SU-DHL-6 (cell line): ENCODE data around the gene SLC12A7.

Experiments
- H2AFZ ChIP-seq: fragments of 200-600 bp; sonication (generic); 2 replicates; pipeline ENCODE4 v1.6.1; 2014; ENCODE audit warnings: low read depth, mild to moderate bottlenecking, moderate library complexity, mixed read lengths, antibody characterized with exemption, low read length; ENCODE audit not compliant: severe bottlenecking
- H3F3A ChIP-seq: fragments of 200-600 bp; shearing (Covaris generic); 2 replicates; pipeline ENCODE4 v1.6.0; 2016; ENCODE audit warnings: antibody characterized with exemption, mild to moderate bottlenecking; ENCODE audit not compliant: insufficient read depth
- H3K27ac ChIP-seq: fragments of 200-600 bp; sonication (generic); 2 replicates; pipeline ENCODE4 v1.5.1; 2016; ENCODE audit warnings: low read depth, mild to moderate bottlenecking, low read length, moderate library complexity, mixed read lengths
- H3K27me3 ChIP-seq: fragments of 200-600 bp; sonication (generic), shearing (Covaris generic); 2 replicates; pipeline ENCODE4 v1.6.0; 2014; ENCODE audit warnings: mild to moderate bottlenecking, low read length
- H3K36me3 ChIP-seq: fragments of 200-600 bp; sonication (generic); 2 replicates; pipeline ENCODE4 v1.6.1; 2014; ENCODE audit warnings: mild to moderate bottlenecking, low read length, mixed read lengths
- H3K4me2 ChIP-seq: fragments of 300-600, 200-600 bp; shearing (Covaris generic), sonication (generic); 2 replicates; pipeline ENCODE4 v1.6.0; 2014; ENCODE audit warnings: low read length, low read depth, mild to moderate bottlenecking; ENCODE audit not compliant: poor library complexity, severe bottlenecking
- H3K4me3 ChIP-seq: fragments of 200-600 bp; sonication (generic); 2 replicates; pipeline ENCODE4 v1.5.1; 2014; ENCODE audit warnings: antibody characterized with exemption, low read length, mild to moderate bottlenecking, mixed read lengths; ENCODE audit not compliant: insufficient read depth, poor library complexity, severe bottlenecking
- H3K79me2 ChIP-seq: fragments of 200-600 bp; sonication (generic); 2 replicates; pipeline ENCODE4 v1.6.1; 2014; ENCODE audit warnings: mild to moderate bottlenecking, low read length, moderate library complexity; ENCODE audit not compliant: insufficient read depth
- H3K9ac ChIP-seq: fragments of 200-600 bp; sonication (generic); 2 replicates; pipeline ENCODE4 v1.7.0; 2014; ENCODE audit warnings: mild to moderate bottlenecking, low read length
- H3K9me2 ChIP-seq: fragments of 200-600 bp; sonication (generic); replicated peaks from 2 replicates; pipeline ENCODE4 v1.6.1; 2014; ENCODE audit warnings: low read length; ENCODE audit not compliant: insufficient read depth
- H3K9me3 ChIP-seq: fragments of 200-600 bp; sonication (generic); 2 replicates; pipeline ENCODE4 v1.6.1; 2014; ENCODE audit warnings: low read length, mixed read lengths; ENCODE audit not compliant: insufficient read depth
- H4K20me1 ChIP-seq: fragments of 200-600 bp; sonication (generic); 2 replicates; pipeline ENCODE4 v1.6.1; 2014; ENCODE audit warnings: low read depth, mild to moderate bottlenecking, antibody characterized with exemption, low read length, moderate library complexity, mixed read lengths
- EZH2phosphoT487 ChIP-seq: fragments of 200-600 bp; sonication (generic), shearing (Covaris generic); conservative IDR thresholded peaks from 2 replicates; pipeline ENCODE4 v1.6.1; 2018; ENCODE audit warnings: mild to moderate bottlenecking, antibody characterized with exemption, low read length, moderate library complexity, mixed read lengths
- TF ChIP-seq, protein P1 (sequence below): fragments of 200-600 bp; sonication (generic); IDR thresholded peaks from one replicate; pipeline ENCODE4 v1.5.1; 2017; ENCODE audit warnings: antibody characterized with exemption, mild to moderate bottlenecking, low read length, moderate library complexity; ENCODE audit not compliant: insufficient read depth, poor library complexity, severe bottlenecking

SLC12A7 gene

DNA sequence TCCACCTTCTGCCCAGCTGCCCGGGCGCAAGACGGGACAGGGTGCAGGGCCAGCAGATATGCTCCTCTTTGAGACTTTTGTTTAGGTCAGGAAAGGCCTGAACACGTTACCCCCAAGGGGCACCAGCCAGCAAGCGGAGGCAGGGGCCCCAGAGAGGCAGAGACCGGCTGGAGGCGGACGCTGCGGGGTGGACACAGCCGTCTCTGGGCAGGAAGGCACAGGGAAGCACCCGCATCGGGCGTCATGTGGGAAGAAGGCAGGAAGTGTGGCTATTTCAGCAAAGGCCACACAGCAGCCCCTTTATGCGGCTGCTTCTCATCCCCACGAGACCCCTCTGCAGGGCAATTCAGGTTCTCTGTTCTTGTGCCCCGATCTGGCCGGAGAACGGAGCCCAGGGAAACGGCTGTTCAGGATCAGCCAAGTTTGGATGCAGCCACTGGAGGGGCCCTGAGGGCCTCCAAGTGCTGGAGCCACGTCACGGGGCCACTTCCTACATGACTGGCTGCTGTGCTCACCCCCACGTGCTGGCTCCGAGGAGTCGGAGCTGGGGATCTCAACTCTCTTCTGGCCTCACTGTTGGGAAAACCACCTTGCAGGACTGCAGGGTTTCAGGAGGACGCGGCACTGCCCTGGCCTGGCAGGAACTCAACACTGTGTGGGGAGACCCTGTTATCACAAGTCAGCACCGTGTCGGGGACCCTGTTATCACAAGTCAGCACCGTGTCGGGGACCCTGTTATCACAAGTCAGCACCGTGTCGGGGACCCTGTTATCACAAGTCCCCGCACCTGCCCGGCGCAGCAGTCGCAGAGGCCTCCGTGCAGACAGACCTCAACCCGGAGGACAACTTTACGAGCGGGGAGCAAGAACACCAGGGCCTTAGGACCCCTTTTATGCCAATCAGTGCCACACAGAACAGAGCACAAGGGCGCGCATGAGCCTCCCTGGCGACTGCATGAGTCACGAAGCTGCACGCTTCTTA lies 44.4 kb downstream of the SLC12A7 start:
- H3K9ac ChIP-seq: no peak overlapping the region
- H3K79me2 ChIP-seq: no peaks in the 10 kb centered on the region
- no peak overlapping the region for H3K4me3 ChIP-seq
- H3K4me2 ChIP-seq: no peak overlapping the region
- no peaks in the 10 kb centered on the region for H3K36me3 ChIP-seq
- no peaks in the 10 kb centered on the region for H3F3A ChIP-seq
- H3K27ac ChIP-seq: no peak overlapping the region
- no peak overlapping the region for H2AFZ ChIP-seq
- H4K20me1 ChIP-seq: no peaks in the 10 kb centered on the region
- H3K9me2 ChIP-seq: no peaks in the 10 kb centered on the region
- no peak for TF ChIP-seq EZH2phosphoT487
- TF ChIP-seq, protein P1, sequence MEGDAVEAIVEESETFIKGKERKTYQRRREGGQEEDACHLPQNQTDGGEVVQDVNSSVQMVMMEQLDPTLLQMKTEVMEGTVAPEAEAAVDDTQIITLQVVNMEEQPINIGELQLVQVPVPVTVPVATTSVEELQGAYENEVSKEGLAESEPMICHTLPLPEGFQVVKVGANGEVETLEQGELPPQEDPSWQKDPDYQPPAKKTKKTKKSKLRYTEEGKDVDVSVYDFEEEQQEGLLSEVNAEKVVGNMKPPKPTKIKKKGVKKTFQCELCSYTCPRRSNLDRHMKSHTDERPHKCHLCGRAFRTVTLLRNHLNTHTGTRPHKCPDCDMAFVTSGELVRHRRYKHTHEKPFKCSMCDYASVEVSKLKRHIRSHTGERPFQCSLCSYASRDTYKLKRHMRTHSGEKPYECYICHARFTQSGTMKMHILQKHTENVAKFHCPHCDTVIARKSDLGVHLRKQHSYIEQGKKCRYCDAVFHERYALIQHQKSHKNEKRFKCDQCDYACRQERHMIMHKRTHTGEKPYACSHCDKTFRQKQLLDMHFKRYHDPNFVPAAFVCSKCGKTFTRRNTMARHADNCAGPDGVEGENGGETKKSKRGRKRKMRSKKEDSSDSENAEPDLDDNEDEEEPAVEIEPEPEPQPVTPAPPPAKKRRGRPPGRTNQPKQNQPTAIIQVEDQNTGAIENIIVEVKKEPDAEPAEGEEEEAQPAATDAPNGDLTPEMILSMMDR: no peak
- no peaks in the 10 kb centered on the region for H3K27me3 ChIP-seq
- no peaks in the 10 kb centered on the region for H3K9me3 ChIP-seq

DNA sequence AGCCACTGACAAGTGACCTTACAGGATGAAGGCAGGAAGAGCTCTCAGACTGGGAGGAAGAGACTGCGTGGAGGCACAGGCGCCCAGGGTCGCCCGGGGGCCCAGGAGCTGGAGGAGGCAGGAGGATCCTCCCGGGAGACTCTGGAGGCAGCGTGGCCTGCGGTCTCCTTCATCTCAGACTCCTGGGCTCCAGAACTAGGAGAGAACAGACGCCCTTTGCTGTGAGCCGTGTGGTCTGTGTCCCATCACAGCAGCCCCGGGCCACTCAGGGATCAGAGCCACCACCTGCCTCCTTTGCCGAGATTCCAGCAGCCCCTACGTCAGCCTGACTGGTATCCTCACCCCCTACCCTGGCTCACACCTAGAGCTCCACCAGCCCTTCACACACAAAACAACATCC lies 45.2 kb downstream of the SLC12A7 start:
- H4K20me1 ChIP-seq: no peaks in the 10 kb centered on the region

DNA sequence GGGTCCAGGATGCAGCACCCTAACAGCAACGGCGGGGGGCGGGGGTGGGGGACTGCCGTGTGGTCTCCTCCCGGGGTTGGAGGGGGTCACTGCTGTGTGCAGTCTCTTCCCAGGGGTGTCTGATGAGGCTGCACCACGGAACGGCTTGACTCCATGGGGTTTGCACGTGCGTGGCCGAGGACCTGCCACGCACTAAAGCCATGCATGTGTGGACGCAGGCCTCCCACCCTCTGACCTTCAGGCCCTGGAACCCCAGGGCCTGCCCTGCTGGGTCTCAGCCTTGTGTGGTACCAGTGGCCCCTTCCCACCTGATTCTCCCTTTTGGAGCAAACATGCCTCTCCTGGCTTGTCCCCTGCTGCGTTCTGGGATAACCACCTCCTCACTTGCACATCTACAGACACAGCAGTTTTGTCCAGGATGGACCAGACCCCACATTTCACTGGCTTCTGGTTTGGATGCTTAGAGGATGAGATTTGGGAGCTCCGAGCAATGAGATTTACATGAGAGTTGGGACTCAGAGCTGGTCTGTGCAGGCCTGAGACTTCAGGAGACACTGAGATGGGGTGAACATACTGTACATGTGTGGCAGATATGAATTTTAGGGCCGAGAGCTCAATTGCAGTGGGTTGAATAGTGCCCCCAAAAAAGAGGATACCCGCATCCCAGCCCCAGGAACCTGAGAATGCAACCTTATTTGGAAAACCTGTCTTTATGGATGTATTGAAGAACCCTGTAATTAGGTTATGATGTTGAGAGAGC lies 45.8 kb downstream of the SLC12A7 start:
- H3K36me3 ChIP-seq: no peaks in the 10 kb centered on the region
- H3K4me3 ChIP-seq: no peak overlapping the region
- no peak overlapping the region for H3K9ac ChIP-seq
- H3K27ac ChIP-seq: no peak overlapping the region
- no peaks in the 10 kb centered on the region for H3K79me2 ChIP-seq
- no peaks in the 10 kb centered on the region for H3K9me2 ChIP-seq
- H3K27me3 ChIP-seq: no peaks in the 10 kb centered on the region
- H2AFZ ChIP-seq: no peak overlapping the region
- H3F3A ChIP-seq: no peaks in the 10 kb centered on the region
- TF ChIP-seq EZH2phosphoT487: no peak
- TF ChIP-seq, protein P1: no peak
- no peaks in the 10 kb centered on the region for H4K20me1 ChIP-seq
- H3K9me3 ChIP-seq: no peaks in the 10 kb centered on the region
- no peak overlapping the region for H3K4me2 ChIP-seq

More for the DNA sequence above, 45.2 kb downstream of the SLC12A7 start:
- no peaks in the 10 kb centered on the region for H3K79me2 ChIP-seq
- no peak overlapping the region for H3K4me3 ChIP-seq
- H3K9me3 ChIP-seq: no peaks in the 10 kb centered on the region
- H2AFZ ChIP-seq: no peak overlapping the region
- no peaks in the 10 kb centered on the region for H3K36me3 ChIP-seq
- H3K4me2 ChIP-seq: no peak overlapping the region
- H3K9me2 ChIP-seq: no peaks in the 10 kb centered on the region
- H3K27me3 ChIP-seq: no peaks in the 10 kb centered on the region
- H3K9ac ChIP-seq: no peak overlapping the region
- TF ChIP-seq, protein P1: no peak
- TF ChIP-seq EZH2phosphoT487: no peak
- H3K27ac ChIP-seq: no peak overlapping the region
- no peaks in the 10 kb centered on the region for H3F3A ChIP-seq
